ENCODE results near the gene CEP112.

CEP112 gene

DNA sequence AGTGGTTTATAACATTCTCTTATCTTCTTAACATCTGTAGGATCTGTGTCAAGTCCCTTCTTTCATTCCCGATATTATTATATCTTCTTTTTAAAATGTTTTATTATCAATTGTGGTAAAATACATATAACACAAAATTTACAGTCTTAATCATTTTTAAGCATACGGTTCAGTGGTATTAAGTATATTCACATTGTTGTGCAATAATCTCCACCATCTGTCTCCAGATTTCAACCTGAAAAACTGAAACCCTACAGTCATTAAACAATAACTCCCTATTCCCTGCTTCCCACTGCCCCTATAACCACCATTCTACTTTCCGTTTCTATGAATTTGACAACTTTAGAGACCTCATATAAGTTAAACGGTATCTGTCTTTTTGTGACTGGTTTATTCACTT lies 45.5 kb downstream of the CEP112 start:
- H3K27ac ChIP-seq: no peak overlapping the region
- DNase-seq: no peak
- no peak overlapping the region for H3K4me3 ChIP-seq (ENCODE audit: low read depth, low read length)
- H3K9me3 ChIP-seq (ENCODE audit: severe bottlenecking): no peaks in the 10 kb centered on the region
- no peaks in the 10 kb centered on the region for H3K27me3 ChIP-seq (ENCODE audit: insufficient read depth, low read depth, severe bottlenecking)
- TF ChIP-seq, protein P1, sequence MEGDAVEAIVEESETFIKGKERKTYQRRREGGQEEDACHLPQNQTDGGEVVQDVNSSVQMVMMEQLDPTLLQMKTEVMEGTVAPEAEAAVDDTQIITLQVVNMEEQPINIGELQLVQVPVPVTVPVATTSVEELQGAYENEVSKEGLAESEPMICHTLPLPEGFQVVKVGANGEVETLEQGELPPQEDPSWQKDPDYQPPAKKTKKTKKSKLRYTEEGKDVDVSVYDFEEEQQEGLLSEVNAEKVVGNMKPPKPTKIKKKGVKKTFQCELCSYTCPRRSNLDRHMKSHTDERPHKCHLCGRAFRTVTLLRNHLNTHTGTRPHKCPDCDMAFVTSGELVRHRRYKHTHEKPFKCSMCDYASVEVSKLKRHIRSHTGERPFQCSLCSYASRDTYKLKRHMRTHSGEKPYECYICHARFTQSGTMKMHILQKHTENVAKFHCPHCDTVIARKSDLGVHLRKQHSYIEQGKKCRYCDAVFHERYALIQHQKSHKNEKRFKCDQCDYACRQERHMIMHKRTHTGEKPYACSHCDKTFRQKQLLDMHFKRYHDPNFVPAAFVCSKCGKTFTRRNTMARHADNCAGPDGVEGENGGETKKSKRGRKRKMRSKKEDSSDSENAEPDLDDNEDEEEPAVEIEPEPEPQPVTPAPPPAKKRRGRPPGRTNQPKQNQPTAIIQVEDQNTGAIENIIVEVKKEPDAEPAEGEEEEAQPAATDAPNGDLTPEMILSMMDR (IDR thresholded peaks at IDR 0.05; ENCODE audit: low read depth, low read length): no peak
- H3K36me3 ChIP-seq: no peaks in the 10 kb centered on the region

DNA sequence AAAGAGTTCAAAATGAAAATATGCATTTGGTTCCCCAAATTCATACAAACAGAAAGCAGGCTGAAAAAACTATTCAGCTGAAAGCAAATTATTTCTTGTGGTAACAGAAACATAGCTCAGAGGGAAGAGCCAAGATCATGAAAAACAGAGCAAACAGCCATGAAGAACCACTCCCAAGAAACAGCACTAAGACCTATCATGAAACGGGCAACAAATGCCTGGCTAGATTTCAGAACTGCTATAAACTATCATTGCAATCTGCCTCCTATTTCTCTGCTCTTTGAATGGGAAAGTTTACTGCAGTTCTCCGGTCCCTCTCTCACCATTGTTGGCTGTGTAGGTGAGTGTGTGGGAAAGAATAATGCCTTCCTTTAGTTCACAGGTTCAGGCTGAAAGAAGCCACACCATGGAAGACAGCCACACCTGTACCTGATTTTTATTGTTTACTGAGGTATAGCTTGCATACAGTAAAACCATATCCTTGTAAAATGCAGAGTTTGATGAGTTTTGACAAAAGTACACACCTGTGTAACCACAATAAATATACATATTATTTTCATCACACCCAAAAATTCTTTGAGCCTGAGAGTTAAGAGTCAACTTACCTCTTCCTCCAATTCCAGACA lies 48.2 kb downstream of the CEP112 start:
- H3K36me3 ChIP-seq: no peaks in the 10 kb centered on the region
- H3K27ac ChIP-seq: no peak overlapping the region
- H3K27me3 ChIP-seq (ENCODE audit: insufficient read depth, low read depth, severe bottlenecking): no peaks in the 10 kb centered on the region
- no peak overlapping the region for H3K4me3 ChIP-seq (ENCODE audit: low read depth, low read length)
- H3K9me3 ChIP-seq (ENCODE audit: severe bottlenecking): no peaks in the 10 kb centered on the region
- TF ChIP-seq, protein P1 (IDR thresholded peaks at IDR 0.05; ENCODE audit: low read depth, low read length): no peak
- no peak for DNase-seq

DNA sequence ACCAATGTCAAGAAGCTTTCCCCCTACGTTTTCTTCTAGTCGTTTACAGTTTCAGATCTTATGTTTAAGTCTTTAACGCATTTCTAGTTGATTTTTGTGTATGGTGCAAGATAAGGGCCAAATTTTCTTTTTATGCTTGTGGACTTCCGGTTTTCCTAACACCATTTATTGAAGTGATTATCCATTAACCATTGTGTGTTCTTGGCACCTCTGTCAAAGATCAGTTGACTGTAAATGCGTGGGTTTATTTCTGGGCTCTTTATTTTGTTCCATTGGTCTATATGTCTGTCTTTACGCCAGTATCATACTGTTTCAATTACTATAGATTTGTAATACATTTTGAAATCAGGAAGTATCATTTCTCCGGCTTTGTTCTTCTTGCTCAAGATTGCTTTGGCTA lies 49.5 kb downstream of the CEP112 start:
- TF ChIP-seq, protein P1 (IDR thresholded peaks at IDR 0.05; ENCODE audit: low read depth, low read length): no peak
- no peaks in the 10 kb centered on the region for H3K27me3 ChIP-seq (ENCODE audit: insufficient read depth, low read depth, severe bottlenecking)
- no peaks in the 10 kb centered on the region for H3K36me3 ChIP-seq
- H3K27ac ChIP-seq: no peak overlapping the region
- H3K9me3 ChIP-seq (ENCODE audit: severe bottlenecking): no peaks in the 10 kb centered on the region
- no peak for DNase-seq
- H3K4me3 ChIP-seq (ENCODE audit: low read depth, low read length): no peak overlapping the region

DNA sequence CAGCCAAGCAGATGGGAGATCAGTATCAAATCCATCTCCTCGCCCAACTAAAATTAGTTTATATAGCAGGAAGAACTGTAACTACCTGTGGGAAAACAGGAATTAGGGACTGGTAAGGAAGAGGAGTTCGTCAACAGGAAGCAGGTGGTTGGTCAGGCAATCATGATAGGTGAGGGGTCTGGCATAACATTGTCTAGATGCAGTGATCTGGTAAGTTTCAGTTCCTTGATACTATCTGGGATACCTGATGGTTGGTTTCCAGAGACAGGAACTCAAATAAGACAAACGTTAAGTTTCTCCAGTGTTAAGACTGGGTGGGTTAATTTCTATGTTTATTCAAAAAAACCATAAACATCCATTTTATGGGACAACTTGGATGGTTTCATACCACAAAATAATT lies 53.8 kb downstream of the CEP112 start:
- H3K27ac ChIP-seq: no peak overlapping the region
- no peak for DNase-seq
- TF ChIP-seq, protein P1 (IDR thresholded peaks at IDR 0.05; ENCODE audit: low read depth, low read length): no peak
- H3K4me3 ChIP-seq (ENCODE audit: low read depth, low read length): no peak overlapping the region
- H3K9me3 ChIP-seq (ENCODE audit: severe bottlenecking): no peaks in the 10 kb centered on the region
- no peaks in the 10 kb centered on the region for H3K36me3 ChIP-seq
- H3K27me3 ChIP-seq (ENCODE audit: insufficient read depth, low read depth, severe bottlenecking): no peaks in the 10 kb centered on the region

DNA sequence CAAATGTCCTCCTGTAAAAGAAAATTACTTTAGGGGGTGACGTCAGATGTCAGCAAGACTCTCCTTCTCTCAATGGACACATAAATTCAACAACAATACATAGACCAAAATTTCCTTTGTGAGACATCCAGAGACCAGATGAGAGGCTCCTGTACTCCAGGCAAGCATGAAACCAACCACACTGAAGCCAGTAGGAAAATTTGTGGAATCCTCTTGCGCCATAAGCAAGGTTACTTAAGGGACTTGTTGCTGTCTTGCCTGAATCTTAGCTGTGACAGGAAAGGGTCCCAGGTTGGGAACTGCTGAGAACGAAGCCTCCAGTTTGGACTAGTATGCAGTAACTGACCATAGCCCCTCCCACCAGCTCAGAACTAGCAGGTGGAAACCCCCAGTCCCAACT lies 56.0 kb downstream of the CEP112 start:
- no peaks in the 10 kb centered on the region for H3K27me3 ChIP-seq (ENCODE audit: insufficient read depth, low read depth, severe bottlenecking)
- no peaks in the 10 kb centered on the region for H3K9me3 ChIP-seq (ENCODE audit: severe bottlenecking)
- TF ChIP-seq, protein P1 (IDR thresholded peaks at IDR 0.05; ENCODE audit: low read depth, low read length): no peak
- no peak for DNase-seq
- H3K27ac ChIP-seq: no peak overlapping the region
- H3K36me3 ChIP-seq: no peaks in the 10 kb centered on the region
- H3K4me3 ChIP-seq (ENCODE audit: low read depth, low read length): no peak overlapping the region

DNA sequence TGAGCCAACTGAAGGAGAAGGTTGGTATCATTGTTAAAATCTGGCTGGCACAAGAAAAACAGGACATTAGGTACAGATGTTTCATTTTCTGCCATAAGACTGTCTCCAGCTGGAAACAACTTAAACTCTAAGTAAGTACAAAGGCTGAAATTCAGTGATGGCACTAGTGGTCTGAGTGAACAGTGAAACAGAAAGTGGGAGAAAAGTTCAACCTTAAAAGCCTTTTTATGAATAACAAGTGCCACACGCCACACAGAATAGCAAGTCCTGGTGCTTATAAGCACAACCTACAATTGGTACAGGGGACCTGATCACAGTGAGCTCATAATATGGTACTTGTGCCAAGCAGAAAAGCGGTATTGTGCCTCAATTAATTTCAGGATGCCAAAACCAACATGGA lies 56.7 kb downstream of the CEP112 start:
- H3K9me3 ChIP-seq (ENCODE audit: severe bottlenecking): no peaks in the 10 kb centered on the region
- DNase-seq: no peak
- H3K27me3 ChIP-seq (ENCODE audit: insufficient read depth, low read depth, severe bottlenecking): no peaks in the 10 kb centered on the region
- TF ChIP-seq, protein P1 (IDR thresholded peaks at IDR 0.05; ENCODE audit: low read depth, low read length): no peak
- H3K4me3 ChIP-seq (ENCODE audit: low read depth, low read length): no peak overlapping the region
- no peaks in the 10 kb centered on the region for H3K36me3 ChIP-seq
- no peak overlapping the region for H3K27ac ChIP-seq
